Dendritic cell treated with granulocyte-macrophage colony-stimulating factor and Interleukin-4, amounts not matched to agents 40 ng/mL and 50 ng/mL, for 4 days (primary cell): Measurements from ENCODE around the gene RLBP1.
"Not testable (repeated sequence)": the region's sequence is repeated elsewhere in the genome, so short reads cannot be mapped to it uniquely, and the experiment has no call there.

Experiments
- H3K27ac Mint-ChIP-seq: one replicate; pipeline ENCODE4 v1.8.0; 2022; ENCODE audit warnings: mild to moderate bottlenecking, mixed read lengths
- H3K27me3 Mint-ChIP-seq: one replicate; pipeline ENCODE4 v1.8.0; 2022; ENCODE audit warnings: mild to moderate bottlenecking, mixed read lengths
- H3K36me3 Mint-ChIP-seq: one replicate; pipeline ENCODE4 v1.8.0; 2022; ENCODE audit warnings: low read depth, mixed read lengths
- H3K4me1 Mint-ChIP-seq: one replicate; pipeline ENCODE4 v1.8.0; 2022; ENCODE audit warnings: low read depth, mixed read lengths
- H3K4me3 Mint-ChIP-seq: one replicate; pipeline ENCODE4 v1.8.0; 2022; ENCODE audit warnings: mild to moderate bottlenecking, moderate library complexity, mixed read lengths
- H3K9me3 Mint-ChIP-seq: one replicate; pipeline ENCODE4 v1.8.0; 2022; ENCODE audit warnings: mixed read lengths
- intact Hi-C: fragments of 100-400 bp; cut with micrococcal nuclease; formaldehyde crosslinking; loops from one replicate; pipeline ENCODE4 v1.15.0; 2022

RLBP1 gene

GRCh38 chr15:89221543-89221942 lies at the start of gene RLBP1:
Gene RLBP1 (minus strand): TSS chr15:89221579. CDS start chr15:89218975, 2,604 bp downstream.
- Mint-ChIP-seq H3K36me3 (no peaks in the 10 kb centered on the region), H3K27me3 (no peaks in the 10 kb centered on the region), H3K27ac (no peak within 1 kb of the TSS), H3K9me3 (no peaks in the 10 kb centered on the region), H3K4me1 (no peaks in the 10 kb centered on the region), H3K4me3 (no peak within 1 kb of the TSS)
- intact Hi-C loops, result no loop called here

- H3K36me3 Mint-ChIP-seq, result not testable (repeated sequence)
- peaks cover 15% of the 10 kb centered on the region for H3K4me1 Mint-ChIP-seq
These were observed 28.8 kb upstream of the RLBP1 start for GRCh38 chr15:89250142-89250541.

GRCh38 chr15:89248584-89248983 lies 27.2 kb upstream of the RLBP1 start:
- peaks cover 9% of the 10 kb centered on the region for H3K36me3 Mint-ChIP-seq
- H3K27ac Mint-ChIP-seq, result no peak overlapping the region
- H3K4me1 Mint-ChIP-seq, result peaks cover 26% of the 10 kb centered on the region
- intact Hi-C loops, result no loop called here
- peaks cover 1% of the 10 kb centered on the region for H3K27me3 Mint-ChIP-seq
- H3K9me3 Mint-ChIP-seq, result no peaks in the 10 kb centered on the region
- no peak overlapping the region for H3K4me3 Mint-ChIP-seq

More at GRCh38 chr15:89250142-89250541, 28.8 kb upstream of the RLBP1 start:
- H3K27ac Mint-ChIP-seq, H3K4me3 Mint-ChIP-seq, intact Hi-C loops, H3K9me3 Mint-ChIP-seq, H3K27me3 Mint-ChIP-seq: not testable (repeated sequence)

DNA sequence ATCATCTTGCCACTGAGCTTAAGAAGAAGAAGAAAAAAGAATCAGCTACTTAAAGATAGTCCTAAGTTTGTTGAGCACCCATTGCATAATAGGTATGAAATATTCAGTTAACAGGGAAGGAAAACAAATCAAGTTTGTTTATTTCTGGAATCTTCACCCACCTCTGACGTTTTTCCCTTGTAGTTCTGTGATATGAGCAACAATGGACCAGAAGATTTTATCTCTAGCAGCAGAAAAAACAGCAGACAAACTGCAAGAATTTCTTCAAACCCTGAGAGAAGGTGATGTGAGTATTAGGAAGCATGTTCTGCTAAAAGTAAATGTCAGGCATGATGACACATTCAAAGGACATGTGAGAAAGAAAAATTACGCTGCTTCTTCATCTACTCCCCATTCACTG lies 26.1 kb upstream of the RLBP1 start:
- H3K36me3 Mint-ChIP-seq, result peaks cover 11% of the 10 kb centered on the region
- H3K27me3 Mint-ChIP-seq, result peaks cover 8% of the 10 kb centered on the region
- no peak overlapping the region for H3K27ac Mint-ChIP-seq
- intact Hi-C loops, result no loop called here
- H3K4me1 Mint-ChIP-seq, result peaks cover 32% of the 10 kb centered on the region
- H3K4me3 Mint-ChIP-seq, result no peak overlapping the region
- no peaks in the 10 kb centered on the region for H3K9me3 Mint-ChIP-seq

DNA sequence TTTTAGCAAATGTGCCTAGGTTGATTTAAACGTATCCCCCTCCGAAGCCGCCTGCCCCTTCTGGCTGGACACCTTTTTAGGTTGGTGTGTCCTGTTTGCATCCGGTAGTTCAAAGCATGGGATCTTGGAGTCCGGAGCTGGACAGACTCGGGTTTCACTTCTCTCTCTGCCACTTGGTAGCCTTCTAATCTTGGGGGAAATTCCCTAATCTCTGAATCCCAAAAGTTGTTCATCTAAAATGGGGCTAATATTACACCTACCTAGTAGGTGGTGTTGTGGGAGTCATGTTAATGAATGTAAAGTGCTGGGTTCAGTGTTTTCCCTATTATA lies 23.2 kb upstream of the RLBP1 start:
- intact Hi-C loops, result no loop called here
- H3K4me1 Mint-ChIP-seq, result peaks cover 32% of the 10 kb centered on the region
- H3K9me3 Mint-ChIP-seq, result no peaks in the 10 kb centered on the region
- H3K27me3 Mint-ChIP-seq, result peaks cover 8% of the 10 kb centered on the region
- peak overlapping the region; percentile 79 for H3K27ac Mint-ChIP-seq
- H3K36me3 Mint-ChIP-seq, result peaks cover 11% of the 10 kb centered on the region
- peak overlapping the region; percentile 94 for H3K4me3 Mint-ChIP-seq

DNA sequence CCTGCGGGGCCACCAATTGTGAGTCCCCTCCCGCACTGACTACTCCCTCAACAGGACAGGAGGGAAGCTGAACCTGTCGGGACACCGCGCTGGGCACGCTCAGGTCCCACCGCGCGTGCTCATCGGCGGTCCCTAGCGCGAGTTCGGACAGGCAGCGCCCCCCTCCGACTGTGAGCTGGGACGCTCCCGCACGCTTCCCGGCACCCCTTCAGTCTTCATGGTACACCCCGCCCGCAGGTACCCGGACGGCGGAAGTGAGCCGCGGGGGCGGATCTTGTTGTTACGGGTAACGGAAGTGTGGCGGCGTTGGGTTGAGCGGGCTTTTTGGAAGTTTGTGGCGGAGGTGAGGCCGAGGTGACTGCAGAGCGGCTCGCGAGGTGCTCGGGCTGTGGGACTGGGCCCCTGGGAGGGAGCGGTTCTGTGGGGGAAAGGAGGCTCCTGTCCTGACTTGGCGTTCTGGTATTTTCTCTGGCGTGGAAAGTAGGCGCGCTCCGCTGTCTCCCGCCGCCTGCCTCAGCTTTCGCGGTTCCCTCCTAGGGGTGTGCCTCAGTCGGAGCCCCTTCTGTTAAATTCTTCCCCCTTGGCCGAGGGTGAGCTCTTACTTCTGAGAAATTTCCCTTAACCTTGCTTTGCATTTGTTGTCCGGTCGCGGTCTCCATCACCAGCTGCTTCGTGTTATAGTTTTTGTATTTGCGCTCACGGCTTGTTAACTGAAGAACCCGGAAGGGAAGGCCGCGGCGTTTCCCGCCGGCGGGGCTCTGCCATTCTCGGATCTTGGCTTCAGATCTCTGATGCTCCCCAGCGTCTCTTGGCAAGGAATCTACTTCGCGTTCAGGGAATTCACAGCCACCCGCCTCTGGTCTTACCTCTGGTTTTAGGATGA lies 22.6 kb upstream of the RLBP1 start, which contains the start of gene FANCI:
FANCI (plus strand) TSS at position 289 of the 883 bp plus-strand sequence. CDS start 3,669 bp downstream, outside the sequence.
- Mint-ChIP-seq H3K4me3 (peak within 1 kb of the TSS; percentile 94), H3K27me3 (peaks cover 9% of the 10 kb centered on the region), H3K9me3 (no peaks in the 10 kb centered on the region), H3K4me1 (peaks cover 32% of the 10 kb centered on the region), H3K27ac (peak within 1 kb of the TSS; percentile 79), H3K36me3 (peaks cover 11% of the 10 kb centered on the region)
- intact Hi-C loops, result no loop called here

- Mint-ChIP-seq H3K27me3 (peaks cover 13% of the 10 kb centered on the region), H3K36me3 (peaks cover 11% of the 10 kb centered on the region), H3K9me3 (no peaks in the 10 kb centered on the region), H3K4me3 (peak overlapping the region; percentile 94), H3K4me1 (peaks cover 32% of the 10 kb centered on the region), H3K27ac (peak overlapping the region; percentile 79)
- intact Hi-C loops, result no loop called here
These were observed 21.8 kb upstream of the RLBP1 start for GRCh38 chr15:89243046-89243690.

DNA sequence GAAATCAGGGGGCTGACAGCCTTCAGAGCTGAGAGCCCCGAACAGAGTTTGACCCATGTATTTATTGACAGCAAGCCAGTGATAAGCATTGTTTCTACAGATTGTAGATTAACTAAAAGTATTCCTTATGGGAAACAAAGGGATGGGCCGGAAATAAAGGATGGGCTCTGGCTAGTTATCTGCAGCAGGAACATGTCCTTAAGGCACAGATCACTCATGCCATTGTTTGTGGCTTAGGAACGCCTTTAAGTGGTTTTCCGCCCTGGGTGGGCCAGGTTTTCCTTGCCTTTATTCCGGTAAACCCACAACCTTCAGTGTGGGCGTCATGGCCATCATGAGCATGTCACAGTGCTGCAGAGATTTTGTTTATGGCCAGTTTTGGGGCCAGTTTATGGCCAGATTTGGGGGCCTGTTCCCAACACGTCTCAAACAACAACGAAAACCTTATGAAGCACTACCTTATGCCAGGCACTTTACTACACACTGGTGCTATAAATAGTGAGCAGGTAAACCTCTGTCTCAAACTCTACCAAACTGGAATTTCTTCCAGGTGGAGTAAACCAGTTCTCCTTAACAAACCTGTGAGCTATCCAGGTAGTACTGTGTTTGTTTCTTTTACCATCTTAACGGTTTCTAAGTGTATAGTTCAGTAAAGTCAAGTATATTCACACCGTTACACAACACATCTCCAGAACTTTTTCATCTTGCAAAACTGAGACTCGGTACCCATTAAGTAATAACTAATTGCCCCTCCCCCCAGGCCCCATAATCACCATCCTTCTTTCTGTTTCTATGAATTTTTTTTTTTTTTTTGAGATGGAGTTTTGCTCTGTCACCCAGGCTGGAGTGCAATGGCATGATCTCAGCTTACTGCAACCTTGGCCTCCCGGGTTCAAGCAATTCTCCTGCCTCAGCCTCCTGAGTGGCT lies 18.8 kb upstream of the RLBP1 start:
- Mint-ChIP-seq H3K4me1 (peaks cover 18% of the 10 kb centered on the region), H3K36me3 (peaks cover 11% of the 10 kb centered on the region), H3K27me3 (peaks cover 15% of the 10 kb centered on the region)
- H3K9me3 Mint-ChIP-seq, H3K4me3 Mint-ChIP-seq, intact Hi-C loops, H3K27ac Mint-ChIP-seq: not testable (repeated sequence)

DNA sequence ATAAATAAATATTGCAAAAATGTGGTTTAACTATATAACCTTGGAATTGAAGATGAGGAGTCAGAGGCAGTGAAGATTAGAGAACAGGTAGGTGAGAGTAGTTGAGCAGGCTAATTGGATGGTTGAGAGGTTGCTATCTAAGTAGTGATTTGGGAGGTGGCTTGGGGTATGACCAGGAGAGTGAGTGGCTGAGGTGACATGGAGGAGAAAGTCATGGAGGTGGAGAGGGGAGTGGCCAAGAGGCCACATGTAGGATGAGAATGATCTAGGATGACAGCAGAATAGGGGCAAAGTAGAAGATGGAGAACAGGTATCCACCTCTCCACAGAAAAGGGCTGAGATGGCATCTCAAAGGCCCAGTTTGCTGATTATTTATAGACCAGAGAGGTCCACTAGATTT lies 10.5 kb upstream of the RLBP1 start:
- Mint-ChIP-seq H3K4me1 (no peaks in the 10 kb centered on the region), H3K27me3 (peaks cover 14% of the 10 kb centered on the region), H3K9me3 (no peaks in the 10 kb centered on the region), H3K4me3 (no peak overlapping the region), H3K36me3 (no peaks in the 10 kb centered on the region), H3K27ac (no peak overlapping the region)
- intact Hi-C loops, result no loop called here

GRCh38 chr15:89230277-89230676 lies 8.9 kb upstream of the RLBP1 start:
- no peak overlapping the region for H3K4me3 Mint-ChIP-seq
- H3K36me3 Mint-ChIP-seq, result no peaks in the 10 kb centered on the region
- H3K4me1 Mint-ChIP-seq, result no peaks in the 10 kb centered on the region
- intact Hi-C loops, result no loop called here
- peaks cover 13% of the 10 kb centered on the region for H3K27me3 Mint-ChIP-seq
- no peak overlapping the region for H3K27ac Mint-ChIP-seq
- H3K9me3 Mint-ChIP-seq, result no peaks in the 10 kb centered on the region

DNA sequence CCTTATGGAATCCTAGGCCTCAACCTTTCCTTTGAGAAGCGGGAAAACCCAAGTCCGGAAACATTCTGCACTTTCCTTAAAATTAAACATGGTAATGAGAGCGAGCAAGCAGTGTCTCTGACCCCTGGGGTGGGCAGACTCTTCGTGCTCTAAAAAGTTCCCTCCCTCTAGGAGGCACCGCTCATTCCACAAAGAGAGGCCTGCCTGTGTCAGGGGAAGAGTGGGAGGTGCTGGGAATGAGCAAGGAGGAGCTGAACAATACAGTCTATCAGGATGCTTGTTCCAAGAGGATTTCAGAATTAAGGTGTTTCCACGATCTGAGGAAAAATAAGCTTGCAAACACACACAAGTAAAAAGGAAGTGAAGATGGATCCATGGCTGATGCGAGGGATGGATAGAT lies 6.0 kb upstream of the RLBP1 start:
- Mint-ChIP-seq H3K36me3 (no peaks in the 10 kb centered on the region), H3K9me3 (no peaks in the 10 kb centered on the region), H3K4me1 (no peaks in the 10 kb centered on the region), H3K27me3 (peaks cover 6% of the 10 kb centered on the region), H3K27ac (no peak overlapping the region), H3K4me3 (no peak overlapping the region)
- intact Hi-C loops, result no loop called here

GRCh38 chr15:89226359-89227221 lies 5.2 kb upstream of the RLBP1 start:
- H3K9me3 Mint-ChIP-seq, result no peaks in the 10 kb centered on the region
- no peaks in the 10 kb centered on the region for H3K4me1 Mint-ChIP-seq
- no peak overlapping the region for H3K4me3 Mint-ChIP-seq
- intact Hi-C loops, result no loop called here
- H3K36me3 Mint-ChIP-seq, result no peaks in the 10 kb centered on the region
- peaks cover 4% of the 10 kb centered on the region for H3K27me3 Mint-ChIP-seq
- no peak overlapping the region for H3K27ac Mint-ChIP-seq

DNA sequence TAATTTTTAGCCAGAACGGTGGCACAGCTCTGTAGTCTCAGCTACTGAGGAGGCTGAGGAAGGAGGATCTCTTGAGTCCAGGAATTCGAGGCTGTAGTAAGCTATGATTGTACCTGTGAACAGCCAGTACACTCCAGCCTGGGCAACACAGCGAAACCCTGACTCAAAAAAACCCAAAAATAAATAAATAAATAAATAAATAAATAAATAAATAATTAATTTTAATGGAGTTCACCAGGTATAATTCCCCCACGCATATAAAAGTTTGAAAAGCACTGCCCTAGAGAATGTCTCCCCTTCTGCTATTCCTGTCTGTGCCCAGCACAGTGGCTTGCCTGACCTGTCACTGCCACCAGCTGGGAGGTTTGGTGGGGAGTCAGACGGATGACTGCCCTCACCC lies 4.2 kb upstream of the RLBP1 start:
- no peak overlapping the region for H3K4me3 Mint-ChIP-seq
- H3K27ac Mint-ChIP-seq, result no peak overlapping the region
- no peaks in the 10 kb centered on the region for H3K9me3 Mint-ChIP-seq
- no peaks in the 10 kb centered on the region for H3K36me3 Mint-ChIP-seq
- no peaks in the 10 kb centered on the region for H3K4me1 Mint-ChIP-seq
- peaks cover 4% of the 10 kb centered on the region for H3K27me3 Mint-ChIP-seq
- intact Hi-C loops, result no loop called here
